ENCODE results near the gene ELN.

GRCh38 chr7:74037609-74038008 is 9.6 kb downstream of the ELN start:
- no peak for TF ChIP-seq POLR2A (IDR thresholded peaks at IDR 0.05; ENCODE audit: low read depth, low read length)
- TF ChIP-seq CTCF (IDR thresholded peaks at IDR 0.05; ENCODE audit: extremely low read depth in 1 of 2, insufficient read depth in 1 of 2, low read depth in 1 of 2, low read length in 2 of 2), result no peak
- no peak for TF ChIP-seq EZH2 (IDR thresholded peaks at IDR 0.05; ENCODE audit: borderline replicate concordance, low read depth, low read length, severe bottlenecking)
- TF ChIP-seq JUN (IDR thresholded peaks at IDR 0.05; ENCODE audit: borderline replicate concordance, insufficient read depth, insufficient read length, low read depth), result no peak
- TF ChIP-seq POLR2AphosphoS5 (IDR thresholded peaks at IDR 0.05; ENCODE audit: insufficient read depth, low read depth, low read length), result no peak
- no peak for TF ChIP-seq MYC (IDR thresholded peaks at IDR 0.05; ENCODE audit: low read depth, low read length)

Data from endothelial cell of umbilical vein (primary cell).